ENCODE measurements around the gene PRAME. TPM values are rescaled to one million over a fixed set of nuclear protein-coding genes. Genes with fewer than 3 reads are reported as not detected.

PRAME gene
- total RNA-seq, 4 donors from 2014 or later = not detected

- TF ChIP-seq EP300 (IDR thresholded peaks at IDR 0.05) (no peak), CTCF (IDR thresholded peaks at IDR 0.05) (no peak), POLR2AphosphoS5 (IDR thresholded peaks at IDR 0.05) (no peak)
These were observed 15.3 kb upstream of the PRAME start for GRCh38 chr22:22574361-22574760.

GRCh38 chr22:22573047-22573889 lies 14.2 kb upstream of the PRAME start:
- TF ChIP-seq POLR2AphosphoS5 (IDR thresholded peaks at IDR 0.05) (no peak), CTCF (IDR thresholded peaks at IDR 0.05) (no peak), EP300 (IDR thresholded peaks at IDR 0.05) (no peak), POLR2A (IDR thresholded peaks at IDR 0.05) (no peak)
- 56 to 72% methylated on average over 3 to 8 of the region's 8 CpGs for WGBS, 2 donors (ENCODE audit: low coverage in 1 of 2)
- no peaks in the 10 kb centered on the region for H3K9me3 ChIP-seq
- H3K4me3 ChIP-seq = no peak overlapping the region
- H3K27ac ChIP-seq = no peak overlapping the region
- peaks cover 40% of the 10 kb centered on the region for H3K27me3 ChIP-seq
- ATAC-seq = no peak
- no peaks in the 10 kb centered on the region for H3K36me3 ChIP-seq
- no peaks in the 10 kb centered on the region for H3K4me1 ChIP-seq

More at GRCh38 chr22:22574361-22574760, 15.3 kb upstream of the PRAME start:
- no peak for ATAC-seq
- H3K4me3 ChIP-seq = no peak overlapping the region
- H3K4me1 ChIP-seq = no peaks in the 10 kb centered on the region
- H3K9me3 ChIP-seq = no peaks in the 10 kb centered on the region
- H3K27me3 ChIP-seq = peaks cover 33% of the 10 kb centered on the region
- H3K27ac ChIP-seq = no peak overlapping the region
- no peaks in the 10 kb centered on the region for H3K36me3 ChIP-seq

GRCh38 chr22:22571862-22572261 lies 12.8 kb upstream of the PRAME start:
- TF ChIP-seq CTCF (IDR thresholded peaks at IDR 0.05) (no peak), POLR2A (IDR thresholded peaks at IDR 0.05) (no peak), EP300 (IDR thresholded peaks at IDR 0.05) (no peak), POLR2AphosphoS5 (IDR thresholded peaks at IDR 0.05) (no peak)
- 84 to 100% methylated on average over 1 to 2 of the region's 2 CpGs for WGBS, 2 donors (ENCODE audit: low coverage in 1 of 2)
- no peaks in the 10 kb centered on the region for H3K4me1 ChIP-seq
- H3K9me3 ChIP-seq = no peaks in the 10 kb centered on the region
- H3K36me3 ChIP-seq = no peaks in the 10 kb centered on the region
- H3K27me3 ChIP-seq = peaks cover 49% of the 10 kb centered on the region
- H3K4me3 ChIP-seq = no peak overlapping the region
- ATAC-seq = no peak
- no peak overlapping the region for H3K27ac ChIP-seq

GRCh38 chr22:22571429-22571828 lies 12.4 kb upstream of the PRAME start:
- Histone ChIP-seq H3K4me3 (no peak overlapping the region), H3K9me3 (no peaks in the 10 kb centered on the region), H3K4me1 (no peaks in the 10 kb centered on the region), H3K27ac (no peak overlapping the region), H3K27me3 (peaks cover 48% of the 10 kb centered on the region), H3K36me3 (no peaks in the 10 kb centered on the region)
- no peak for ATAC-seq
- no peak for TF ChIP-seq POLR2A (IDR thresholded peaks at IDR 0.05)
- no peak for TF ChIP-seq EP300 (IDR thresholded peaks at IDR 0.05)
- no peak for TF ChIP-seq CTCF (IDR thresholded peaks at IDR 0.05)
- TF ChIP-seq POLR2AphosphoS5 (IDR thresholded peaks at IDR 0.05) = no peak
- 60 to 100% methylated on average over 1 to 5 of the region's 6 CpGs for WGBS, 2 donors (ENCODE audit: low coverage in 1 of 2)

- Histone ChIP-seq H3K36me3 (no peaks in the 10 kb centered on the region), H3K4me3 (no peak overlapping the region), H3K27ac (no peak overlapping the region), H3K4me1 (no peaks in the 10 kb centered on the region), H3K9me3 (peaks cover 0 to 10% (median 0%) of the 10 kb centered on the region in 3 donors), H3K27me3 (peaks cover 57% of the 10 kb centered on the region)
- 96 to 97% methylated on average over 3 to 4 of the region's 5 CpGs for WGBS, 2 donors (ENCODE audit: low coverage in 1 of 2)
- ATAC-seq = no peak
- TF ChIP-seq POLR2AphosphoS5 (IDR thresholded peaks at IDR 0.05) (no peak), CTCF (IDR thresholded peaks at IDR 0.05) (no peak), POLR2A (IDR thresholded peaks at IDR 0.05) (no peak)
These were observed 10.2 kb upstream of the PRAME start for GRCh38 chr22:22569218-22569617.

All from gastroesophageal sphincter (tissue), 4 donors.